ENCODE results near the gene PROSER3. TPM values are rescaled to one million over a fixed set of nuclear protein-coding genes. Genes with fewer than 3 reads are reported as not detected.

PROSER3 gene
- total RNA-seq, 4 donors from 2014 or later = 9.6 to 23.8 (median 17.1) TPM

DNA sequence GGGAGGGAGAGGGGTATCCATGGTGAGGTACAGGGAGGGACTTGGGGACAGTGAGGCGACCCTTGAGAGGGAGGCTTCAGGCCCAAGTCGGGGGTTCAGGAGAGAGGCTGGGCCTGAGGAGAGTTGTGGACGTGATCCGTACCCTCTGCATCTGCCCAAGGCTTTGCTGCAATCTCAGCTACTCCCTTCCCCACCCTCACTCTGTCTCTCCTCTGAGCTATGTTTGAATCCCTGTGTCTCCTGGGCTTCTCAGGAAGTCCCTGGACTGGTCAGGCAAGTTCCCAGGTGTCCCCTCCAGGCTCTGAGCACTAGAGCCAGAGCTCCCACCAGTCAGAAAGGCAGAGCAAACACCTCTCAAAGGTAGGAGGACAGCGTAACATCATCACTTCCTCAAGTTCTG lies 7.8 kb upstream of the PROSER3 start:
- peaks cover 25% of the 10 kb centered on the region for H3K36me3 ChIP-seq
- no peak overlapping the region for H3K27ac ChIP-seq
- H3K9me3 ChIP-seq = no peaks in the 10 kb centered on the region
- TF ChIP-seq EP300 (IDR thresholded peaks at IDR 0.05) (no peak), POLR2A (IDR thresholded peaks at IDR 0.05) (no peak)
- TF ChIP-seq, protein P1, sequence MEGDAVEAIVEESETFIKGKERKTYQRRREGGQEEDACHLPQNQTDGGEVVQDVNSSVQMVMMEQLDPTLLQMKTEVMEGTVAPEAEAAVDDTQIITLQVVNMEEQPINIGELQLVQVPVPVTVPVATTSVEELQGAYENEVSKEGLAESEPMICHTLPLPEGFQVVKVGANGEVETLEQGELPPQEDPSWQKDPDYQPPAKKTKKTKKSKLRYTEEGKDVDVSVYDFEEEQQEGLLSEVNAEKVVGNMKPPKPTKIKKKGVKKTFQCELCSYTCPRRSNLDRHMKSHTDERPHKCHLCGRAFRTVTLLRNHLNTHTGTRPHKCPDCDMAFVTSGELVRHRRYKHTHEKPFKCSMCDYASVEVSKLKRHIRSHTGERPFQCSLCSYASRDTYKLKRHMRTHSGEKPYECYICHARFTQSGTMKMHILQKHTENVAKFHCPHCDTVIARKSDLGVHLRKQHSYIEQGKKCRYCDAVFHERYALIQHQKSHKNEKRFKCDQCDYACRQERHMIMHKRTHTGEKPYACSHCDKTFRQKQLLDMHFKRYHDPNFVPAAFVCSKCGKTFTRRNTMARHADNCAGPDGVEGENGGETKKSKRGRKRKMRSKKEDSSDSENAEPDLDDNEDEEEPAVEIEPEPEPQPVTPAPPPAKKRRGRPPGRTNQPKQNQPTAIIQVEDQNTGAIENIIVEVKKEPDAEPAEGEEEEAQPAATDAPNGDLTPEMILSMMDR (IDR thresholded peaks at IDR 0.05) = no peak
- DNase-seq (ENCODE audit: low spot score in 2 of 2) = no peak
- peaks cover 40% of the 10 kb centered on the region for H3K4me1 ChIP-seq
- H3K4me3 ChIP-seq = no peak overlapping the region
- H3K27me3 ChIP-seq = no peaks in the 10 kb centered on the region
- WGBS = 82% methylated on average over 5 of the region's 5 CpGs

DNA sequence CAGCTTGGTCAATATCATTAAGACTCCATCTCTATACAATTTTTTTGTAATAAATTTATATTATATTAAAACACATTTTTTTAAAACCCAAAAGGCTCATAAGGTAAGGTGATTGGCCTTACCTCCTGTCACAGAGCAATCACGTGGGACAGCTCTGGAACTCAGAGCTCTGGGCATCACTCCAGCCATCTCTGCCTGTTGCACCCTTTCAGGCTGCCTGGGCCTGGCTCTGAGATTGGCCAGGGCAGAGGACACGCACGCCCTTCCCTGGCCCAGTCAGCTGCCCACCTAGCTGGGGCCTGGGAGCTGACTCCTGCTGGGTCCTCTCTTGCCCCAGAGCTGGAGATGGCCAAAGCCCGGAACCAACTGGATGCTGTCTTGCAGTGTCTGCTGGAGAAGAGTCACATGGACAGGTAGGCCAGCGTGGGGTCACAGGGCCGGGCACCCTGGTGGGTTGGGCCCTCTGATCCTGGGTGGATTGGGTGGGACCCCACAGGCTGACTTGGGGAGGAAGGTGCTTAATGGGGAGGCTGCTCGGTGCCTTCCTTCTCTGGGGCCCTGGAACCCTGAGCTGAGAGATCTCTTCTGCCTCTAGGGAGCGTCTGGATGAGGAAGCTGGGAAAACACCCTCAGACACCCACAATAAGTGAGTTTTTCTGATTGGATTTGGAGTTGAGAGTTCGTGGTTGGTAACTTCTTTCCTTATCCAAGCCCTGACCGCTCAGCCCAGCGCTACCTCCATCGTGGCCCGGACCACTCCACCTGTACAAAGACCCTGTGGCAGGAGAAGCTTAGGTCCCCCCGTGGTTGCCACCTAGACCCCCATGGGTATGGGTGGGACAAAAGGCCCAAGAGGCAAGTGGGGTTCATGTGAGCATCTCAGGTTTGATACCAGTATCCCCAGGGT lies 5.9 kb upstream of the PROSER3 start:
- Histone ChIP-seq H3K4me3 (no peak overlapping the region), H3K9me3 (no peaks in the 10 kb centered on the region), H3K27me3 (no peaks in the 10 kb centered on the region), H3K36me3 (peaks cover 25% of the 10 kb centered on the region), H3K4me1 (peaks cover 47% of the 10 kb centered on the region), H3K27ac (no peak overlapping the region)
- no peak for TF ChIP-seq POLR2A (IDR thresholded peaks at IDR 0.05)
- no peak for TF ChIP-seq POLR2AphosphoS5 (IDR thresholded peaks at IDR 0.05)
- TF ChIP-seq EP300 (IDR thresholded peaks at IDR 0.05) = no peak
- TF ChIP-seq, protein P1 (IDR thresholded peaks at IDR 0.05) = no peak
- no peak for DNase-seq (ENCODE audit: low spot score in 2 of 2)
- WGBS = 89% methylated on average over 11 of the region's 14 CpGs

DNA sequence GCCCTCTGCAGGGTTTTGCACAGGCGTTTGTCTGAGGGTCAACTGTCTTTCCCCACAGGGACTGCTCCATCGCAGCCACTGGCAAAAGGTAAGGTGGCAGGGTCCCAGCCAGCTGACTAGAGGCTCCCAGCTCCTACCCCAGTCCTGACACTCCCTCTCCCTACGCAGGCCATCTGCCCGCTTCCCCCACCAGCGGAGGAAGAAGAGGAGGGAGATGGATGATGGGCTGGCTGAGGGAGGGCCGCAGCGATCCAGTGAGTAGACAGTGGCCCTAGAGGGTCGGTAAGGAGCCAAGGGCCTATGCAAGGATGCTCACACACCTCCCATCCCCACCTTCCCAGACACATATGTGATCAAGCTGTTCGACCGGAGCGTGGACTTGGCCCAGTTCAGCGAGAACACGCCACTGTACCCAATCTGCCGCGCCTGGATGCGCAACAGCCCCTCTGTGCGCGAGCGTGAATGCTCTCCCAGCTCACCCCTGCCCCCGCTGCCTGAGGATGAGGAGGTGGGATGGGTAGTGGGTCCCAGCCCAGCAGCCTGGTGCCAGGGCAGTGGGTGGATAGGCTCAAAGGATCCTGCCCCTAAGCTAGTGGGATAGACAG lies 5.1 kb upstream of the PROSER3 start:
- H3K27ac ChIP-seq = no peak overlapping the region
- peaks cover 50% of the 10 kb centered on the region for H3K4me1 ChIP-seq
- no peak for DNase-seq (ENCODE audit: low spot score in 2 of 2)
- no peak overlapping the region for H3K4me3 ChIP-seq
- H3K36me3 ChIP-seq = peaks cover 25% of the 10 kb centered on the region
- TF ChIP-seq POLR2A (IDR thresholded peaks at IDR 0.05) = no peak
- TF ChIP-seq, protein P1 (IDR thresholded peaks at IDR 0.05) = no peak
- 95% methylated on average over 16 of the region's 20 CpGs for WGBS
- no peaks in the 10 kb centered on the region for H3K27me3 ChIP-seq
- no peaks in the 10 kb centered on the region for H3K9me3 ChIP-seq

DNA sequence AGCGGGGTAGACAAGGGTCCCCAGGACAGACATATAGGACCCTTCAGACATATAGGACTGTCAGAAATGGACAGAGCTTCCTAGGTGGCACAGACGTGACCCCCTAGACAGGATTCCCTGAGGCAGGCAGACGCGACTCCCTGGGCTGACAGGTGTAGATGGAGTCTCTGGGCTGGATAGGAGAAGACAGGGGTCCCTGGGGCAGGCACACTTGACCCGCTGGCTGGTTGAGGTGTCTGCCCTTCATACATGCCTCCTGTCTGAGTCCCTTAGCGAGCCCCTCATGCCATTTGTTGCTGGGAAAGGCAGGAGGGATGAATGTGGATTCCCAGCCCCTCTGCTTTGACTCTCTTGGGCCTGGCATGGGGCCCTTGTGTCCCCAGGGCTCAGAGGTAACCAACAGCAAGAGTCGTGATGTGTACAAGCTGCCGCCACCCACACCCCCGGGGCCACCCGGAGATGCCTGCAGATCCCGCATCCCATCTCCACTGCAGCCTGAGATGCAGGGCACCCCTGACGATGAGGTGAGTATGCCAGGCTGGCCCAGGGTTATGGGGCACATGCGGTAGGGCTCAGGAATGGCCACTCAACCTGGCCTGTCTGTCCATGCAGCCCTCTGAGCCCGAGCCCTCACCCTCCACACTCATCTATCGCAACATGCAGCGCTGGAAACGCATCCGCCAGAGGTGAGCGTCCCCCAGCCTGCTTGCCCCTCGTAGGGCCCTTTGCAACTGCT lies 4.2 kb upstream of the PROSER3 start:
- H3K4me1 ChIP-seq = peaks cover 50% of the 10 kb centered on the region
- 94% methylated on average over 14 of the region's 20 CpGs for WGBS

More for the DNA sequence above, 4.2 kb upstream of the PROSER3 start:
- no peak overlapping the region for H3K27ac ChIP-seq
- peaks cover 25% of the 10 kb centered on the region for H3K36me3 ChIP-seq
- no peaks in the 10 kb centered on the region for H3K27me3 ChIP-seq
- H3K9me3 ChIP-seq = no peaks in the 10 kb centered on the region
- DNase-seq (ENCODE audit: low spot score in 2 of 2) = no peak
- no peak overlapping the region for H3K4me3 ChIP-seq
- TF ChIP-seq POLR2A (IDR thresholded peaks at IDR 0.05) = no peak
- TF ChIP-seq, protein P1 (IDR thresholded peaks at IDR 0.05) = no peak
- no peak for TF ChIP-seq POLR2AphosphoS5 (IDR thresholded peaks at IDR 0.05)
- TF ChIP-seq EP300 (IDR thresholded peaks at IDR 0.05) = no peak

All from suprapubic skin (tissue), 4 donors.